ENCODE data around the gene CCDC196. TPM values are rescaled to one million over a fixed set of nuclear protein-coding genes. Genes with fewer than 3 reads are reported as not detected.

The CCDC196 gene
- total and polyA plus RNA-seq, 8 donors, result not detected

GRCh38 chr14:66464261-66464660 lies 21.9 kb upstream of the CCDC196 start:
- Histone ChIP-seq H3K9me3 (peaks cover 0 to 4% (median 0%) of the 10 kb centered on the region in 4 donors), H3K36me3 (no peaks in the 10 kb centered on the region), H3K27ac (no peak overlapping the region), H3K4me3 (no peak overlapping the region), H3K27me3 (no peaks in the 10 kb centered on the region), H3K4me1 (no peaks in the 10 kb centered on the region)
- TF ChIP-seq POLR2A (IDR thresholded peaks at IDR 0.05), result no peak
- no peak for TF ChIP-seq POLR2AphosphoS5 (IDR thresholded peaks at IDR 0.05)
- no peak for TF ChIP-seq EP300 (IDR thresholded peaks at IDR 0.05)
- TF ChIP-seq CTCF (IDR thresholded peaks at IDR 0.05), result no peak
- WGBS, 5 donors, result 95 to 98% (median 95%) methylated on average over 3 of the region's 3 CpGs
- DNase-seq, result no peak
- intact Hi-C loops (cut with DNase I; ENCODE audit: low total_unique reads), result no loop called here

- H3K9me3 ChIP-seq, result peaks cover 0 to 18% (median 2%) of the 10 kb centered on the region in 4 donors
- intact Hi-C loops (cut with DNase I; ENCODE audit: low total_unique reads), result no loop called here
- no peak overlapping the region for H3K4me3 ChIP-seq
- H3K4me1 ChIP-seq, result no peaks in the 10 kb centered on the region
- DNase-seq, result no peak
- H3K27me3 ChIP-seq, result no peaks in the 10 kb centered on the region
- 86 to 93% (median 88%) methylated on average over 2 of the region's 2 CpGs for WGBS, 5 donors
- TF ChIP-seq EP300 (IDR thresholded peaks at IDR 0.05) (no peak), CTCF (IDR thresholded peaks at IDR 0.05) (no peak), POLR2A (IDR thresholded peaks at IDR 0.05) (no peak), POLR2AphosphoS5 (IDR thresholded peaks at IDR 0.05) (no peak)
- H3K36me3 ChIP-seq, result no peaks in the 10 kb centered on the region
- H3K27ac ChIP-seq, result no peak overlapping the region
Measured at GRCh38 chr14:66468778-66469367, 17.3 kb upstream of the CCDC196 start.

DNA sequence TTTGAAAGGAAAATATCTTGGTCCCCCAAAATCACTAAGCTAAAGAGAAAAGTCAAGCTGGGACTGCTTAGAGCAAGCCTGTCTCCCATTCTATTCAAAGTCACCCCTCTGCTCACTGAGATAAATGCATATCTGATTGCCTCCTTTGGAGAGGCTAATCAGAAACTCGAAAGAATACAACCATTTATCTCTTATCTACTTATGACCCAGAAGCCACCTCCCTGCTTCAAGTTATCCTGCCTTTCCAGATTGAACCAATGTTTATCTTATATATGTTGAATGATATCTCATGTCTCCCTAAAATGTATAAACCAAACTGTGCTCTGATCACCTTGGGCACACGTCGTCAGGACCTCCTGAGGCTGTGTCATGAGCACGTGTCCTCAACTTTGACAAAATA lies 14.6 kb upstream of the CCDC196 start:
- TF ChIP-seq EP300 (IDR thresholded peaks at IDR 0.05), result no peak
- TF ChIP-seq CTCF (IDR thresholded peaks at IDR 0.05), result no peak
- TF ChIP-seq POLR2AphosphoS5 (IDR thresholded peaks at IDR 0.05), result no peak
- TF ChIP-seq POLR2A (IDR thresholded peaks at IDR 0.05), result no peak
- intact Hi-C loops (cut with DNase I; ENCODE audit: low total_unique reads), result no loop called here
- no peak overlapping the region for H3K27ac ChIP-seq
- 48 to 72% (median 54%) methylated on average over 4 of the region's 4 CpGs for WGBS, 5 donors
- H3K4me1 ChIP-seq, result no peaks in the 10 kb centered on the region
- DNase-seq, result no peak
- no peak overlapping the region for H3K4me3 ChIP-seq
- no peaks in the 10 kb centered on the region for H3K27me3 ChIP-seq
- no peaks in the 10 kb centered on the region for H3K36me3 ChIP-seq
- H3K9me3 ChIP-seq, result peaks cover 0 to 18% (median 2%) of the 10 kb centered on the region in 4 donors

- no peaks in the 10 kb centered on the region for H3K27me3 ChIP-seq
- peaks cover 0 to 18% (median 2%) of the 10 kb centered on the region in 4 donors for H3K9me3 ChIP-seq
- H3K4me3 ChIP-seq, result no peak overlapping the region
- no peak for TF ChIP-seq POLR2A (IDR thresholded peaks at IDR 0.05)
- TF ChIP-seq EP300 (IDR thresholded peaks at IDR 0.05), result no peak
- no peak for TF ChIP-seq POLR2AphosphoS5 (IDR thresholded peaks at IDR 0.05)
- TF ChIP-seq CTCF (IDR thresholded peaks at IDR 0.05), result no peak
- intact Hi-C loops (cut with DNase I; ENCODE audit: low total_unique reads), result no loop called here
- DNase-seq, result no peak
- no peaks in the 10 kb centered on the region for H3K4me1 ChIP-seq
- no peak overlapping the region for H3K27ac ChIP-seq
- no peaks in the 10 kb centered on the region for H3K36me3 ChIP-seq
Measured at GRCh38 chr14:66472251-66472650, 13.9 kb upstream of the CCDC196 start.

Data from stomach (tissue), 9 donors.